ENCODE results near the gene ABCC10.
"Not testable (repeated sequence)": the region's sequence is repeated elsewhere in the genome, so short reads cannot be mapped to it uniquely, and the experiment has no call there.

ABCC10 gene

DNA sequence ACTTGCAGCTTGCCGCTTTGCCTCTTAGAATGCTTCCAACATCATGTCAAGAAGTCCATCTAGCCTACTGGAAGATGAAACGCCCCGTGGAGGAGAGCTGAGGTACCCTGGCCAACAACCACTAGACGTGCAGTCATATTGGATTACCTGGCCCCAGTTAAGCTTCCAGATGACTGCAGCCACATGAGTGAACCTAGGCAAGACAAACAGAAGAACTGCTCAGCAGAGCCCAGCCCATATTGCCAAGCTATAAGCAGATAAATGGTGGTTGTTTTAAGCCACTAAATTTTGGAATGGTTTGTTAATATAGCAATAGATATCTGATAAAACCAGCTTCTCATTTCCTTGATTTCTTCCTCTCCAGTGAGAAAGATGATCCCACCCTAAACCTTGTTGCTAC is 32.7 kb downstream of the ABCC10 start:
- TF ChIP-seq, protein P1, sequence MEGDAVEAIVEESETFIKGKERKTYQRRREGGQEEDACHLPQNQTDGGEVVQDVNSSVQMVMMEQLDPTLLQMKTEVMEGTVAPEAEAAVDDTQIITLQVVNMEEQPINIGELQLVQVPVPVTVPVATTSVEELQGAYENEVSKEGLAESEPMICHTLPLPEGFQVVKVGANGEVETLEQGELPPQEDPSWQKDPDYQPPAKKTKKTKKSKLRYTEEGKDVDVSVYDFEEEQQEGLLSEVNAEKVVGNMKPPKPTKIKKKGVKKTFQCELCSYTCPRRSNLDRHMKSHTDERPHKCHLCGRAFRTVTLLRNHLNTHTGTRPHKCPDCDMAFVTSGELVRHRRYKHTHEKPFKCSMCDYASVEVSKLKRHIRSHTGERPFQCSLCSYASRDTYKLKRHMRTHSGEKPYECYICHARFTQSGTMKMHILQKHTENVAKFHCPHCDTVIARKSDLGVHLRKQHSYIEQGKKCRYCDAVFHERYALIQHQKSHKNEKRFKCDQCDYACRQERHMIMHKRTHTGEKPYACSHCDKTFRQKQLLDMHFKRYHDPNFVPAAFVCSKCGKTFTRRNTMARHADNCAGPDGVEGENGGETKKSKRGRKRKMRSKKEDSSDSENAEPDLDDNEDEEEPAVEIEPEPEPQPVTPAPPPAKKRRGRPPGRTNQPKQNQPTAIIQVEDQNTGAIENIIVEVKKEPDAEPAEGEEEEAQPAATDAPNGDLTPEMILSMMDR (IDR thresholded peaks at IDR 0.05; ENCODE audit: control insufficient read depth, extremely low read depth, insufficient read depth), result no peak
- no peak overlapping the region for H3K4me3 ChIP-seq (ENCODE audit: low read depth, low read length)
- DNase-seq (ENCODE audit: low read depth), result no peak

DNA sequence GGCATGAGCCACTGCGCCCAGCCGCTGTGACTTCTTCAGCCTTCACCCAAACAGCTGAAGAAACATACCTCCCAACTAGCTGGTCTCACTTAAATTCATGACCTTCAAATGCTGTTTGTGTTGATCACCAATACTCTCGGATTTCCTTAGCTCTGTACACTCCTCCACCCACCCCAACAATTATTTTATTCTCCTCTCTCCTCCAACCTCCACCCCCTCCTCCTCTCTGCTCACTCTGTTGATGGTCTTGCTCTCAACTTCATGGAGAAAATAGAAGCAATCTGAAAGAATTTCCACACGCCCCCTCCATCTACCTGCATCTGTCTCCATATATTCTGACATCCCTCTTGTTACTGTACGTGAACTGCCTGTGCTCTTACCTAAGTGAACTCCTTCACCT is 34.6 kb downstream of the ABCC10 start:
- TF ChIP-seq, protein P1 (IDR thresholded peaks at IDR 0.05; ENCODE audit: control insufficient read depth, extremely low read depth, insufficient read depth), result no peak
- H3K4me3 ChIP-seq (ENCODE audit: low read depth, low read length), result no peak overlapping the region
- DNase-seq (ENCODE audit: low read depth), result no peak

DNA sequence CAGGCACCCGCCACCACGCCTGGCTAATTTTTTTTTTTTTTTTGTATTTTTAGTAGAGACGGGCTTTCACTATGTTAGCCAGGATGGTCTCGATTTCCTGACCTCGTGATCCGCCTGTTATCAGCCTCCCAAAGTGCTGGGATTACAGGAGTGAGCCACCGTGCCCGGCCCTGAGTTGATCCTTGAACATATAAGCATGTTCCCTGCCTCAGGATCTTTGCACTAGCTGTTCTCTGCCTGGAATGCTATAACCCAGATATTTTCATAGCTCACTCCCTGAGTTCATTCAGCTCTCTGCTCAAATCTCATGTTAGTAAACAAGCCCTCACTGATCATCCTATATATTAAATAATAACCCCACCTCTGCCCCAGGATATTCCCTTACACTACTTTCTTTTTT is 37.0 kb downstream of the ABCC10 start:
- no peak overlapping the region for H3K4me3 ChIP-seq (ENCODE audit: low read depth, low read length)
- no peak for DNase-seq (ENCODE audit: low read depth)
- TF ChIP-seq, protein P1 (IDR thresholded peaks at IDR 0.05; ENCODE audit: control insufficient read depth, extremely low read depth, insufficient read depth), result no peak

DNA sequence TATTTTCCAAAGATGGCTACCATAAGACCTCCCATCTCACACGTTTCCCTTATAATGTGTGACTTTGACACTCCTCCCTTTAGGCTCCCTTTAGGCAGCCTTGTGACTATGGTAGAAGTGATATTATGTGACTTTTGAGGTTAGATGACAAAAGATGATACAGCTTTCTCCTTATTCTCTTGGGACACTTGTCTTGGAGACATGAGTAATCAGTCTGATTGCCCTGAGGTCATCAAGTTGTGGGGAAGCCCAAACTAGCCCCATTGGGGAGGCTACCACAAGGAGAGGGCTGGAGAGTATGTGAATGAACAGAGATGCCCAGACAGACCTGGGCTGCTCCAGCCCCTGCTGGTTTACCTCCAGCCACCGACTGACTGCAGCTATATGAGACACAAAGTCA is 38.6 kb downstream of the ABCC10 start:
- TF ChIP-seq, protein P1 (IDR thresholded peaks at IDR 0.05; ENCODE audit: control insufficient read depth, extremely low read depth, insufficient read depth), result no peak
- DNase-seq (ENCODE audit: low read depth), result no peak
- H3K4me3 ChIP-seq (ENCODE audit: low read depth, low read length), result no peak overlapping the region

DNA sequence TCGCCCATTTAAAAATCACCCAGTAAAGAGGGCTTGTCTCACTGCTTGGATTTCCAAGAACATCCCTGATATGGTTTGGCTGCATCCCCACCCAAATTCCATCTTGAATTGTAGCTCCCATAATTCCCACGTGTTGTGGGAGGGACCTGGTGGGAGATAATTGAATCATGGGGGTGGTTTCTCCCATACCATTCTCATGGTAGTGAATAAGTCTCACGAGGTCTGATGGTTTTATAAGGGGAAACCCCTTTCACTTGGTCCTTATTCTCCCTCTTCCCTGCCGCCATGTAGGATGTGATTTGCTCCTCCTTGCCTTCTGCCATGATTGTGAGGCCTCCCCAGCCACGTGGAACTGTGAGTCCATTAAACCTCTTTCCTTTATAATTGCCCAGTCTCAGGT is 39.9 kb downstream of the ABCC10 start:
- DNase-seq (ENCODE audit: low read depth); H3K4me3 ChIP-seq (ENCODE audit: low read depth, low read length): not testable (repeated sequence)

DNA sequence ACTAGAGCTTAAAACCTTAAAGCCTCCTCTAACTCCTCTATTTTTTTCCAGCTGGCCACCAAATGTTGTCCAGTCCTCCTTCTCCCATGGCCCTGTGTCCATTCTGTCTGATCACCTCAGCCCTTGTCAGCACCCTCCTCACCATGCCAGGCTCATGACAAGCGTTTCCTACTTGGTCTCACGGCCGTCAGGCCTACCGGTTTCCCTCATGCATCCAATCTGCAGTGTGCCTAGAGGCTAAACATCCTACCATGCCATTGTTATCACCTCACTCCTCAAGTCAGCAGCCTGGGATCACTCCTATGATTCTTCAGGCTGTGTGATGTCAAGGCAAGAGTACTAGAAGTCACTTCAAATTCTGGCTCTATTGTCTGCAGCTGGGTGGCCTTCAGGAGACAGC is 40.4 kb downstream of the ABCC10 start:
- TF ChIP-seq, protein P1 (IDR thresholded peaks at IDR 0.05; ENCODE audit: control insufficient read depth, extremely low read depth, insufficient read depth), result no peak
- no peak for DNase-seq (ENCODE audit: low read depth)
- H3K4me3 ChIP-seq (ENCODE audit: low read depth, low read length), result no peak overlapping the region

DNA sequence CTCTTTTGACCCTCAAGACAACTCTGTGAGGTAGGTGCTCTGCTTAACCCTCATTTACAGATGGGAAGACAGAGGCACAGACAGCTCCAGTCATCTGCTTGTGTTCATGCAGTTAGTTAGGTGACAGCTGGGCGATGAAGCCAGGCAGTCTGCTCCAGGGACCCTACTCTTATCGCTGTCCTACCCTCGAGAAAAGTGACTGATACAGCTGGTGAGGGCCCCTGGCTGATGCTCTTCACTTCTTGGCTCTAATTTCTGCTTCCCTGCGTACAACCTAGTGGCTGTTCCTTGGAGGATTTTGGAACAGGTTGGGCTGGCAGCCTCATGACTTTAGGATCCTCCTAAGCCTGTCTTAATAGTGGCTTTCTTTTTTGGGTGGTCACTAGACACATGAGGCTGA is 40.9 kb downstream of the ABCC10 start:
- H3K4me3 ChIP-seq (ENCODE audit: low read depth, low read length), result no peak overlapping the region
- DNase-seq (ENCODE audit: low read depth), result no peak
- TF ChIP-seq, protein P1 (IDR thresholded peaks at IDR 0.05; ENCODE audit: control insufficient read depth, extremely low read depth, insufficient read depth), result no peak

Measured in LNCaP clone FGC (cell line).